ENCODE measurements around the gene FBXO27. TPM values are rescaled to one million over a fixed set of nuclear protein-coding genes. Genes with fewer than 3 reads are reported as not detected.

The FBXO27 gene
- total and polyA plus RNA-seq, 2 of the 13 experiments (the other 11 are each of a cell fraction or from before 2014, with no cell fraction given): 0.15 to 2.8 TPM

- no peak overlapping the region for H2AFZ ChIP-seq (ENCODE audit: low read length)
- H3K4me1 ChIP-seq (ENCODE audit: insufficient read depth, low read length): peaks cover 11% of the 10 kb centered on the region
- ChIA-PET CTCF (ENCODE audit: low intra/inter-chr PET ratio, low total read pairs) (no interaction called here), POLR2A (no interaction called here)
- H3K27ac ChIP-seq (ENCODE audit: extremely low read length, insufficient read depth, low read length): no peak overlapping the region
- ATAC-seq (no peak), FAIRE-seq (no peak), DNase-seq (ENCODE audit: low spot score) (no peak)
- H3K79me2 ChIP-seq (ENCODE audit: insufficient read depth, low read length): no peaks in the 10 kb centered on the region
- no peaks in the 10 kb centered on the region for H4K20me1 ChIP-seq (ENCODE audit: insufficient read depth, low read length)
- TF ChIP-seq RFX1 (IDR thresholded peaks at IDR 0.05): no peak
- TF ChIP-seq NFE2L1 (CRISPR knock-in tag; IDR thresholded peaks at IDR 0.05; ENCODE audit: borderline replicate concordance): no peak
- TF ChIP-seq ZNF788 (CRISPR knock-in tag; IDR thresholded peaks at IDR 0.05; ENCODE audit: borderline replicate concordance): no peak
- no peak for TF ChIP-seq DRAP1 (CRISPR knock-in tag; IDR thresholded peaks at IDR 0.05)
- no peak for TF ChIP-seq SMYD3 (CRISPR knock-in tag; IDR thresholded peaks at IDR 0.05)
- no peak for TF ChIP-seq FOXJ3 (CRISPR knock-in tag; IDR thresholded peaks at IDR 0.05; ENCODE audit: borderline replicate concordance)
- no peak for TF ChIP-seq JUNB (CRISPR knock-in tag; IDR thresholded peaks at IDR 0.05; ENCODE audit: borderline replicate concordance)
- TF ChIP-seq ZBTB34 (CRISPR knock-in tag; IDR thresholded peaks at IDR 0.05): no peak
- TF ChIP-seq ARID3A (IDR thresholded peaks at IDR 0.05; ENCODE audit: low read depth, low read length): no peak
- no peak for TF ChIP-seq GPBP1L1 (CRISPR knock-in tag; IDR thresholded peaks at IDR 0.05)
- TF ChIP-seq MED1 (CRISPR knock-in tag; IDR thresholded peaks at IDR 0.05): no peak
- TF ChIP-seq AGO1 (IDR thresholded peaks at IDR 0.05; ENCODE audit: low read depth, low read length, poor library complexity, severe bottlenecking): no peak
- no peak for TF ChIP-seq SATB2 (CRISPR knock-in tag; IDR thresholded peaks at IDR 0.05)
- no peak for TF ChIP-seq ZNF589 (CRISPR knock-in tag; conservative IDR thresholded peaks at IDR 0.05)
- no peak overlapping the region for H3K4me2 ChIP-seq (ENCODE audit: low read depth, low read length)
- H3K27me3 ChIP-seq (ENCODE audit: control insufficient read depth in 1 of 2, insufficient read depth in 2 of 2, low read length in 2 of 2): peaks cover 0 to 2% of the 10 kb centered on the region in 2 experiments; a peak in 1 of 5 replicates
- no peak overlapping the region for H3K9ac ChIP-seq (ENCODE audit: insufficient read depth, low read depth, low read length)
- no peaks in the 10 kb centered on the region for H3K36me3 ChIP-seq (replicated peaks in 1 of 2; ENCODE audit: control insufficient read depth in 1 of 2, insufficient read depth in 2 of 2, low read length in 2 of 2)
- WGBS (ENCODE audit: low lambda C conversion rate): 74% methylated on average over 6 of the region's 6 CpGs
- H3K9me3 ChIP-seq (ENCODE audit: low read length): no peaks in the 10 kb centered on the region
- no peak overlapping the region for H3K4me3 ChIP-seq (replicated peaks in 1 of 3; ENCODE audit: insufficient read depth in 1 of 3, low read depth in 2 of 3, low read length in 3 of 3)
- intact Hi-C loops (cut with micrococcal nuclease; ENCODE audit: unreplicated experiment): no loop called here
- no TSS peak for BruUV-seq (replicated peaks)
- in situ Hi-C loops (cut with HindIII; ENCODE audit: extremely low pct_ligation_motif_present, low pct_unique_long_range_greater_than_20kb): no loop called here
Measured at GRCh38 chr19:39074942-39075341, 42.6 kb upstream of the FBXO27 start.
